Stimulated activated CD8-positive, alpha-beta memory T cell treated with anti-CD3 and anti-CD28 coated beads, Interleukin-2, amount 100 ng/mL, for 48 hours (primary cell): Measurements from ENCODE around the gene SNX2.

ENCODE experiments used
- DNase-seq, 2 donors: peaks; one replicate each; pipeline ENCODE4 v3.0.0-alpha.2; 2020; ENCODE audit warnings: low read depth in 2 of 2

SNX2 gene

DNA sequence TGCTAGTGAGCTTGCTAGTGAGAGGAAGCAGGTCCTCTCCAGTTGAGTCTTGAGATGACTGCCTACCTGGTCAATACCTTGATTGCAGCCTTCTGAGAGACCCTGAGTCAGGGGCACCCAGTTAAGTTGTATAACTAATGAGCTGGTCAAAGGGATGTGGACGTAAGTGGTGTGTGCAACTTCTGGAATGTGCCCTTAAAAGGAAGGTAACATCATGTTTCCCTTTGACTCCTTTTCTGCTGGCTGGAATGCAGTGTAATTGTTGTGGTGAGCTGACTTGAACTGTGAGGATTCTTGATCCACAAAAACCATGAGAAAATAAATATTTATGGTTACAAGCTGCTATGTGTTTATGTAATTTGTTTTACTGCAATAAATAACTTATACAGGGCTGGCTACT is 2.4 kb upstream of the SNX2 start:
- DNase-seq, result no peak

DNA sequence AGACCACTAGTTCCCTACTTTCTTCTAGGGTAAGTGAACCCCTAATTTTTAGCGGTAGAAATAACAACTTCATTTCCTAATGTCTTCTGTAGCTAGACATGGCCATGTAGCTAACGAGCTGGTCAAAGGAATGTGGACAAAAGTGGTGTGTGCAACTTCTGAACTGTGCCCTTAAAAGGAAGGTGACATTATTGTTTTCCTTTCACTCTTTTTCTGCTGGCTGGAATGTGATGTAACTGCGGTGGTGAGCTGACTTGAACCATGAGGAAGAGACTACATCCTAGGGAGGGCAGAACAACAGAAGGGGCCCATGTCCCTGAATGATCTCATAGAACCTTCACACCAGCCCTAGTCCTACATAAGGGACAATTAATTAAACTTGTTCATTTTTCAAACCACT is 1.3 kb upstream of the SNX2 start:
- no peak for DNase-seq

DNA sequence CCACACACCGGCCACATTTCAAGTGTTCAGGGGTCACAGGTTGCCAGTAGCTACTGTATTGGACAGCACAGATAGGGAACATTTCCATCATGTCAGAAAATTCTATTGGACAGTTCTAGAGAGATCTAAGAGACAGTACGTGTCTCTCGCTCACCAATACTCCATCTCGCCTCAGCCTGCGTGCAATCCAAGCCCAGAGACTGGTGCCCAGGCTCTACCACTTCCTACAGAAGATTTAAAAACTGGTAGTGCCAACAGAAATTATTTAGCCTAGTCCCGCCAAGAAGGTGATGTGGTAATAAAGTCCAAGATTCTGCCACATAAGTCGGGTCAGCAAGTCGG is 390 bp upstream of the SNX2 start:
- no peak for DNase-seq

DNA sequence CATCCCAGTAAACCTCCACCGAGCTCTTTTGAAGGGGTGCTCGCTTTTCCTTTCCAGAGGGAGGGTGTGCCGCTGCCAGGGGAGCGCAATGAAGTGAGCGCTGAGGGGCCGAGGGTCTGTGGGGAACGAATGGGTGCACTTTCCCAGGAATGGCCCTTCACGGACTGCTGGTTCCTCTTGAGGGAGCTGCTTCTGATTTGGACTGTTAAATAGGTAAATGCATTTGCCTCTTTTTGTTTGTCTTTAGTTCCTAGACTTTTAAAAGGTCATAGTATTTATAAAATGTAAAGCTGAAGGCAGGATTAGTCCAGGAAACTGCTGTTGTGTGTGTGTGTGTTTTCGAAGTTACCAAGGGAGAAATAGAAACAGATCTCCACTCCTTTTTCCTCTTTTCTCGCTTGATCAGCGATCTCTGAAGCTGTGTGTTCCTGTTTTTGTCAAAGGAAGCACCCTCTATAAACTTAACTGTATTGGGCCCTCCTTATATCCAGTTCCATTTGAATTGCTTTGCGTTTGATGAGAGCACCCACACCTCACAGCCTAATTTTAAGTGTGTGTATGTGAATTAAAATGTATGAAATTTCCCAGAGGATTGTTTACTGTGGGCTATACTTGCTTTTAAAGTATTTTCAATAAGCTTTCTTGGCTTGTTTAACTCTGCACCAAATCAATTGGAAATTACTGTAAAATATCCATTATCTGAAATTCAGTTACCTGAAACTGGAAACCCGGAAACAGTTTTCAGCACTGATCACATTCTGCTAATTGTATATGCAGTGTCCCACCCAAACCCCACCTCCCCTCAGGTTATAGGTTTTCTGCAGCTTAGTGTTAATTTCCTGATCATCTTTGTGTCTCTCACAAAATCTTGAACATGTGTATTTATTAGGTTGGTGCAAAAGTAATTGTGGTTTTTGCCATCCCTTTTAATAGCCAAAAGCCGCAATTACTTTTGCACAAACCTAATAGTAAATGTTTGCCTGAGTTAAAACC is 966 bp downstream of the SNX2 start:
- no peak for DNase-seq

DNA sequence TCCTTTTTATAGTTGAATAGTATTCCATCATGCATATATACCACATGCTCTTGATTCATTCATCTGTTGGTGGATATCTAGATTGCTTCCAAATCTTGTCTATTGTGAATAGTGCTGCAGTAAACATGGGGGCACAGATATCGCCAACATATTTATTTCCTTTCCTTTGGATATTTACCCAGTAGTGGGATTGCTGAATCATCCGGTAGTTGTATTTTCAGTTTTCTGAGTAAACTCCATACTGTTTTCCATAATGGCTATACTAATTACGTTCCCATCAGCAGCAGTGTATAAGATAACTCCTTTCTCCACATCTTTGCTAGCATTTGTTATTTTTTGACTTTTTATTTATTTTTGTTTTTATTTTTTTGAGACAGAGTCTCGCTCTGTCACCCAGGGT is 3.3 kb downstream of the SNX2 start:
- no peak for DNase-seq

DNA sequence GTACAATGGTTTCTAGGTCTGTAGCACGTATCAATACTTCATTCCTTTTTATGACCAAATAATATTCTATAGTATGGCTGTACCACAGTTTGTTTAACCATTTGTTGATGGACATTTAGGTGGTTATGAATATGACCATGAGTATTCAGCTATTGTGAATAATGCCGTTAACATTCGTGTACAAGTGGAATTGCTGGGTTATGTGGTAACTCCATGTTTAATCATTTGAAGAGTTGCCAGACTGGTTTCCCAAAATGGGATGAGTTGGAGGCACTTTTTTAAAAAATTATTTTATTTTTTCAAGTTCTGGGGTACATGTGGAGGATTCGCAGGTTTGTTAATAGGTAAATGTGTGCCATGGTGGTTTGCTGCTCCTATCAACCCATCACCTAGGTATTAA is 4.6 kb downstream of the SNX2 start:
- DNase-seq, result no peak

DNA sequence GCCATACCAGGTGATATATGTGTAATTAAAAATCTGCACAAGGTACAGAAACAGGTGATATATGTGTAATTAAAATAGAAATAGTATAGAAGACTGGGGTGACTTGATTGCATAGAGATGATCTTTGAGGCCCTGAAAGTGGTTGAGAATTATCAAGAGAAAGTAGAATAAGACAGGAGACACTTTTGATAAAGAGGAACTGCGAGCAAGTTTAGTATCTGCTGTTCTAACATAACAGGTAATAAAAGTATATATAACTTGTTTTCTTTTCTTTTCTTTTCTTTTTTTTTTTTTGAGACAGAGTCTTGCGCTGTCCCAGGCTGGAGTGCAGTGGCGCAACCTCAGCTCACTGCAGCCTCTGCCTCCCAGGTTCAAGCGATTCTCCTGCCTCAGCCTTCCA is 5.4 kb downstream of the SNX2 start:
- DNase-seq, result no peak

DNA sequence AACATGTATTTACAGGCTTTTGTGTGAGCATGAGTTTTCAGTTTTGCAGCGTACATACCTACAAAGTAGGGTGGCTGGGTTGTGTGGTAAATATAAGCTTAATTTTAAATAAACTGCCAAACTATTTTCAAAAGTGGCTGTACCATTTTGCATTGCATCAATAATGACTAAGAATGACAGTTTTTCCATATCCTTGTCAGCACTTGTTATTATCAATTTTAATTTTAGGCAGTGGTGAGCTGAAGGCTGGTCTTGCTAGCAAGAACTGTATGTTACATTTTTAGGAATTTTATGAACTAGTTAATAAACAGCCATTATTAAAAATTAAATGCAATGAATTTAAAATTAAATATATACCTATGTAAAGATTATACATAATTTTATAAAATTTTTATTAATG is 6.6 kb downstream of the SNX2 start:
- no peak for DNase-seq

DNA sequence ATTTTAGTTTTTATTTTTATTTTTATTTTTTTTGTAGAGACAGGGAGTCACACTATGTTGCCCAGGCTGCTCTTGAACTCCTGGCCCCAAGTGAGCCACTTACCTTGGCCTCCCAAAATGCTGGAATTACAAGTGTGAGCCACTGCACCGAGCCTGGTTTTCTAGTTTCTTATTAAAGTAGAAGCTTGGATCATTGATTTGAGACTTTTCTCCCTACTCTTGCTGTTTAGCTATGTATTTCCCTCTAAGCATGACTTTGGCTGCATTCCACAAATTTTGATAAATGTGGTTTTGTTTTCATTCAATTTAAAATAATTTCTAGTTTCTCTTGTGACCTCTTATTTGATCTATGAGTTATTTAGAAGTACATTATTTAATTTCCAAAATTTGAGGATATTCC is 10.4 kb downstream of the SNX2 start:
- no peak for DNase-seq

DNA sequence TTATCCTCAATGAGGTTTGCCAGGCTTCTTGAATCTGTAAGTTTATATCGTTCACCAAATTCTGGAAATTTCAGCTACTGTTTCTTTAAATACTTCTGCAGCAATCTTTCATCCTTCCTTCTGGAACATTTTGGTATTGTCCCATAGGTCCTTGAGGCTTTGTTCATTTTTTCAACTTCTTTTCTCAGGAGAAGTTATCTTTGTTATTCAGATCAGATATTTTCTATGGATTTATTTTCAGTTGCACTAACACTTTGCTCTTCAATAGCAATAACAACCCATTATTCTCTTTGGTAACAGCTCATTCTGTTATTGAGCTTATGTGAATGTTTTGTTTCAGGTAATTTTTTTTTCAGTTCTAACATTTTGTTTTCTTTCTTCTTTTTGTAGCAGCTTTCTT is 13.5 kb downstream of the SNX2 start:
- DNase-seq, result no peak

DNA sequence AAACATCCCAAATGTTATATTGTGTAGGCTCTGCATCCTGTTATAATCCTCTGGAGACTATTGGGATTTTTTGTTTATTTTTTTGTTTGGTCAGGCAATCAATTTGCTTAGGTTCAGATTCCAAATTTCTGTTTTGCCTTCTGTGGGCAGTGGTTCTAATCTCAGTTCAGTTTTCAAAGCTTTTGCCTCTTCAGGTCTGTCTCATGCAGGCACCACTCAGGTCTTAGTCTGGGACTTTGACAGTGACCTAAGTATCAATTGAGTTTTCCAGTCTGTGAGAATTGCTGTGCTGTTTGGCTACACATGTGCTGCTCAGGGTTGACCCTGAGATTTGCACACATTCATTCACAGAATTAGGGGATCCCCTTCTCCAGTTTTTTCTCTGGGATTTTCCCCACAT is 14.1 kb downstream of the SNX2 start:
- DNase-seq, result no peak

DNA sequence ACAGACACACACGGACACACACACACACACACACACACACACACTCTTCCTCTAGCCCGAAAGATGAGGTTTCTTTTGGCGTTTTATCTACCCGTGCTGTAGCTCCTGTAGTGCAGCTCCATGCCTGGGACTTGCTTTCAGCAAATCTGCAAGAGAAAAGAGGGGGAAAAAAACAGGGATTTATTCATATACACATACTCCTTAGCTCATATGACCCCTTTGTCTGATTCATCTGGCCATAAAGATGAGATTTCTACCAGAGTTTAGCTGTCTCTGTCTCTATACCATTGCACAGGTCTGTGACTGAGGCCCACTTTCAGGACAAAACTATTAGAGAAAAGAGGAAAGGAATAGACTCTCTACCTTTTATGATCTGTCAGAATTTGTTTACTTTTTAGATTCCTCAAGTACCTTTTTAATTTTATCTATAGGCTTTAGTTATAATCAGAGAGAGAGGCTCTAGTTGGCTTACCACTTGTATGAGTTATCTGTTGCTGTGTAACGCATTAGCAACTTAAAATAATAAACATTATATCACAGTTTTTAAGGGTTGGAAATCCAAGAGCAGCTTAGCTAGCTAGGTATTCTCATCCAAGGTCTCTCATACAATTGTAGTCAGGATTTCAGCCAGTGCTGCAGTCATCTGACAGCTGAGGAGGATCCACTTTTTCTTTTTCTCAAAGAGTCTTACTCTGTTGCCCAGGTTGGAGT is 14.7 kb downstream of the SNX2 start:
- DNase-seq, result no peak

DNA sequence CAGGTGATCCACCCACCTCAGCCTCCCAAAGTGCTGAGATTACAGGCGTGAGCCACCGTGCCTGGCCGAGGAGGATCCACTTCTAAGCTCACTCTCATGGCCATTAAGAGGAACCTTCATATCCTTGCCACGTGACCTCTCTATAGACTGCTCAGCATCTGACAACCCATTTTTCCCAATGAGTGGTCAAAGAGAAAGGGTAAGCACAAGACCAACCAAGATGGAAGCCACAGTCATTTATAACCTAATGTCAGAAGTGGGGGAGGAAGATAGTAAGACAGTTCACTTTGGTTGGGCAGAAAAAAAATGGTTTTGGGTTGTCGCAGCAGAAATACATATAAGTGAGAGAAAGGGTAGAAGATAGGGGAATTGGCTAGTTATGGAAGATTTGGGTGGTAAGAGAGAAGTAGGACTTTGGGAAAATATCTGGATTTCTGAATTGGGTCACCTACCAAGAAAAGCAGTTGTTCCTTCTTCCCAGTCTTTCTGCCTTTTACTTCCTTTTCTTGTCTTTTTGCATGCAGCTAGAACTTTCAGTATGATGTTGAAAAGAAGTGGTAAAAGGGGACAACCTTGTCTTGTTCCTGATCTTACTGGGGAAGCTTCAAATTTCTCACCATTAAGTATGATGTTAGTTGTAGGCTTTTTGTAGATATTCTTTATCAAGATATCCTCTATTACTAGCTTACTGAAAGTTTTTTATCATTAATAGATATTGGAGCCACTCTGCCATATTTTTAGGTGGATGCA is 15.6 kb downstream of the SNX2 start:
- DNase-seq, result no peak

DNA sequence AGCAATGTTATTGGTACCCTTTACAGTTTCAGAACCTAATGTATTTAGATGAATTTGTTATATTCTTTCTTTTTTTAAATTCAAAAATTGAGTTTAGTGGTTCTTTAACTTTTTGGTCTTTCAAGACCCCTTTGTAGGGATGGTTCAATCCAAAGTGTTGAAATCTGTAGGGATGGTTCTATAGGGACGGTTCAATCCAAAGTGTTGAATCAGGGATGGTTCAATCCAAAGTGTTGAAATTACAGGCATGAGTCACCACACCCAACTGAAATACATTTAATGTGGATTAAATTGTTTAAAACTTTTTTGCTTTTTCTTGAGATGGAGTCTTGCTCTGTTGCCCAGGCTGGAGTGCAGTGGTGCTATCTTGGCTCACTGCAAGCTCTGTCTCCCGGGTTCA is 30.6 kb downstream of the SNX2 start:
- DNase-seq, result no peak

DNA sequence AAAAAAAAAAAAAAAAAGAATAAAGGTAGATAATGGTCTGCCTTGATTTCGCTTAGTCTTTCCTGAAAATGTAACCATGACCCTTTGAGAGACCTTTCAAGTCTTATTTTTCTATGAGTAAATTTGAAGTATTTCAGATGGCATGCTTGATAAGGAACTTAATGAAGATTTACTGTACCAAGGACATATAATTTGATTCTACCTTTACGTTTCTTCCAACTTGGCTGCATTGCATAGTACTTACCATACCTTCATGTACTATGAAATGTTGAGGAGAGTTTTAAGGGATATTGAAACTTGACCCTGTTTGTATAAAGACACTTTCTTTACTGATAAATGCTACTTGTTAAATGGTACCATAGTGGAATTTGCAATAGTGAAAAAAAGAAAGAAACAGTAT is 35.5 kb downstream of the SNX2 start:
- no peak for DNase-seq

DNA sequence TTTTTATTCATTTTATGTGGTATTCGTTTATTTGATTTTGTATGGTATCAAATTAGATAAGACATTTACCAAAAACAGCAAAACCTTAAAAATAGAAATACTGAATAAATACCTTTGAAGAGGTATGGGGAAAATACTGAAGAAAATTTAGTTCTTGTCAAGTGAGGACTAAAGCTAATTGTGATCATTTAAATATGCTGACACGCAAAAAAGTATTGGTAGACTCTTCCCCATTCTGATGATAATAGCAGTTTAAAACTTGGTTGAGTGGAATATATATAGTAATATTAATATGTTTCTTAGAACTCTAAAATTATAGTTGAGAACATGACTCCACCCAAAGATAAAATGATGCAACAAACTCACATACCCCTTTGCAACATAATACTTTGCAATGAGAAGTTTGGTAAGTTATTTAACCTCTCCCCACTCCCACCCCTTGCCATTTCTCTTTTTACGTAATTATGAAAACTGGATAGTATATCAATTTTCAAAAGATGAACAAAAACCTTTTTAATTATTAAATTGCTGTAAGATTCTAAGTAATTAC is 40.4 kb downstream of the SNX2 start:
- no peak for DNase-seq

DNA sequence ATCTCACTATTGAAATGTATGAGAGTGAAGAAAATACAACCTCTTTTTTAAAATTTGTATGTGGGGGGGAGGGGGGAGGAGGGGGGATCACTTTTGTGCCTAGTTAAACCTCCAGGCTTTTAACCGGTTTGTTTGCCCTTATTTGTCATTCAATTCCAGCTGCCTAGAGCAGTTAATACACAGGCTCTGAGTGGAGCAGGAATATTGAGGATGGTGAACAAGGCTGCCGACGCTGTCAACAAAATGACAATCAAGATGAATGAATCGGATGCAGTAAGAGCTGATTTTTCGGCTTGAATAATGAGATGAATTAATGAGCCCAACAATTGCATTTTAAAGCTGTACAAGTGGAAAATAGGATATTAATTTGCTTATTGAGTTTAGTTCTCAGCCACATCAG is 41.9 kb downstream of the SNX2 start:
- DNase-seq, result no peak

DNA sequence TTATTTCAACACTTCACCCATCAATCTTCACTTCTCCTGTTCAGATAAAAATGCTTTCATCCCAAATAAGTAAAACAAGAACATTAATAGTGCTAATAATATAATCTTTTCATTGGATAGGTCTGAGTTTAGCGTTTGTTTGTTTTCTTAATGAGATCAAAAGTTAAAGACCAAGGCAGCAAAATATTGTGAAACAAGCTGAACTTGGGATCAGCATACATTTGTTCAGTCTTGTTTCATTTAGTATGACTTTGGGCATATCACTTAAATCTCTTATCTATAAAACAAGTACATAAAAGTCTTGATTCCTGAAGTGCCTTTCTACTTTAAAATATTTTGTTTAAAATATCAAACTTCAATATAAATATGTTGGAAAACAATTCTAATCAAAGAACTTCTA is 57.1 kb downstream of the SNX2 start:
- DNase-seq, result no peak

DNA sequence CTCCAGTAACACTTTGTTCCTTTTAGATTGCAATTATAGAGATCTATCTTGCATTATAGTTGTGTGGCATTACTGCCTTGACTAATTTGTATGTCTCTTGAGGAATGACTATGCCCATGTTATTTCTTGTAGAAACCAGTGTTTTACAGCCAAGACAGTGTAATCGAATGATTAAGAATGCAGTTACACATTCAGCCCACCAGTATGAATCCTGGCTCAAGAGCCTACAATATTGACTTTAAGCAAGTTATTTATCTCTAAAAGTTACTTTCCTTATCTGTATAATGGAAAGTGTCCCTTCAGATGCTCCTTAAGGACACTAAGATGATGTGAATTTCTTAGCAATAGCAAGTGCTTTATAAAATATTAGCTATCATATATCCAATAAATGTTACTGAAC is 60.8 kb downstream of the SNX2 start:
- no peak for DNase-seq

DNA sequence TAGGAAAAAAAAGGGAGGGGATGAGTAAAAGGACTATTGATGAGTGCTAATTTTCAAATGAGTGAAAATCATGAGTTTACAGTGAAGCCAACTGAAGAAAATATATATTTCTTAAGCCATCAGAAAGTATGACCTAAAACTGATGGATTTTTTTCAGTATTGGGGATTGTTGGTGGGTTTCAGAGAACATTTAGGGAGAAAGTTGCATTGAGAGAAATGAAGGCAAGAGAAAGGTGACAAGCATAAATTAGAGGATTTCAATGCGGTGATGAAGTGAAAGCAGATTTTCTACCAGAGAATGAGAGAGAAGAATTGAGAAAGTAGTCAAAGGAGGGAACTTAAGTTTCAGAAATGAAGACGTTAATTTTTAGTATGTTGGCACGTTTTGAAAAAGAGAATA is 62.1 kb downstream of the SNX2 start:
- no peak for DNase-seq

DNA sequence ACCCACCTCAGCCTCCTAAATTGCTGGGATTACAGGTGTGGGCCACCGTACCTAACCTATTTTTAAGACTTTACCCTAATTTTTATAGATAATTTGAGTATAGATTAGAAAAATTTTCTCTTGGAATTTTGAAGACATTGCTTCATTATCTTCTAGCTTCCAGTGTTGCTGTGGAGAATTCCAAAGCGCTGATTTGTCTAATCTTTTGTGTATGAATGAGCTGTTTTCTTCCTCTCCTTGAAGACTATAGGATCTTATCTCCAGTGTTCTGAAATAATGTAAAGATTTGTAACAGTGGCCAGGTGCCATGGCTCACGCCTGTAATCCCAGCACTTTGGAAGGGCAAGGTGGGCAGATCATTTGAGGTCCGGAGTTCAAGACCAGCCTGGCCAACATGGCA is 64.9 kb downstream of the SNX2 start:
- no peak for DNase-seq

DNA sequence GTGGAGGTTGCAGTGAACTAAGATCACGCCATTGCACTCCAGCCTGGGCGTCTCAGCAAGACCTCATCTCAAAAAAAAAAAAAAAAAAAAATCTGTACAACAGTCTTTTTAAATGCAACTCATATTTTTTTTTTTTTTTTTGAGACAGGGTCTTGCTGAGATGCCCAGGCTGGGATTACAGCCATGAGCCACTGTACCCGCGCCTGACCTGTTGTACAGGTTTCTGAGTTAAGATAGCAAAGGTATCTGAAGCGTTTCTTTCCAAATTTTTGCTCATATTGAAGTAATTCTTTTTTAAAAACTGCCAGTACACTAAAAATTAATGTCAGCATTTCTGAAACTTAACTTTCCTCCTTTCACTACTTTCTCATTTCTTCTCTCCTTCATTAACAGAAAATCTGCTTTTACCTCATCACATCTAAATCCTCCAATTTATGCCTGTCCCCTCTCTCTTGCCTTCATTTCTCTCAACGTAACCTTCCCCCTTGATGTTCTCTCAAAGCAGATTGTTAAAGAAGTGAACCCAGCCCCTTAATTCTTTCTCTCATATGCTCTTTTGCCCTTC is 67.2 kb downstream of the SNX2 start:
- DNase-seq, result no peak
